Measurements from ENCODE around the gene SKAP2. TPM values are rescaled to one million over a fixed set of nuclear protein-coding genes. Genes with fewer than 3 reads are reported as not detected.
A peak's percentile ranks its signal among the peaks of the same experiment; 100 is the strongest.

The SKAP2 gene
- total and polyA plus RNA-seq, 2 experiments from 2014 or later: 2.5 to 4.4 TPM

DNA sequence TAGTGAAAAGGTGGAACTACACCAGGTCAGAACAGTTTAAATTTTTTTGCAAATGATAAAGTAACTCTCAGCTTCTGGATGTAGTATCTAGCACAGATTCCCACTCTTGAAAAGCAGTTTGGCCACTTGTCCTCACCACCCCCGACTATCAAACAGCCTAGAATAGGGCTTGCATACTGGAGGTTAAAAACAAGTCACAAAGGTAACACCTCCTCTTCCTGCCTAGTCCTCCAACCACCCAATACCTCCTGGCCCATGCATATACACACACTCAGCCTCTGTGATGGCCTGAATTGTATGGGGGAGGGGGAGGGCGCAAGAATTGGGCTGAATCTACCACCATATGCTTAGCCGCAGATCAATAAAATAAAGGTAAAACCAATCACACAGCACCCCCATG, 5.7 kb downstream of the SKAP2 start:
- no peak for TF ChIP-seq ZNF331 (CRISPR knock-in tag; IDR thresholded peaks at IDR 0.05; ENCODE audit: low read depth)
- H3K27me3 Mint-ChIP-seq (ENCODE audit: insufficient read depth, low read depth, poor library complexity): peaks cover 42% of the 10 kb centered on the region
- Histone ChIP-seq H3K27ac (ENCODE audit: low read depth) (no peak overlapping the region), H3K4me3 (no peak overlapping the region), H3K4me1 (ENCODE audit: insufficient read depth) (peaks cover 36% of the 10 kb centered on the region), H4K20me1 (replicated peaks; ENCODE audit: insufficient read depth) (peaks cover 21% of the 10 kb centered on the region), H2AFZ (no peak overlapping the region), H3K36me3 (ENCODE audit: insufficient read depth) (no peaks in the 10 kb centered on the region), H3K27me3 (ENCODE audit: insufficient read depth) (peaks cover 97% of the 10 kb centered on the region), H3K4me2 (peak overlapping the region; percentile 76; the same call in 1 of the 2 replicates), H3F3A (replicated peaks; ENCODE audit: low read depth) (no peaks in the 10 kb centered on the region), H3K9me2 (ENCODE audit: insufficient read depth) (no peaks in the 10 kb centered on the region), H3K79me2 (replicated peaks; ENCODE audit: insufficient read depth) (no peaks in the 10 kb centered on the region)
- peak; percentile 52 for ATAC-seq
- peak overlapping the region; percentile 72; the same call in 1 of the 3 replicates for H3K4me3 Mint-ChIP-seq
- peaks cover 30% of the 10 kb centered on the region for H3K4me1 Mint-ChIP-seq
- no peaks in the 10 kb centered on the region for H3K9me3 Mint-ChIP-seq
- no peaks in the 10 kb centered on the region for H3K36me3 Mint-ChIP-seq (ENCODE audit: low read depth)
- H3K27ac Mint-ChIP-seq: no peak overlapping the region
- peak; percentile 46 for DNase-seq (ENCODE audit: low spot score)

DNA sequence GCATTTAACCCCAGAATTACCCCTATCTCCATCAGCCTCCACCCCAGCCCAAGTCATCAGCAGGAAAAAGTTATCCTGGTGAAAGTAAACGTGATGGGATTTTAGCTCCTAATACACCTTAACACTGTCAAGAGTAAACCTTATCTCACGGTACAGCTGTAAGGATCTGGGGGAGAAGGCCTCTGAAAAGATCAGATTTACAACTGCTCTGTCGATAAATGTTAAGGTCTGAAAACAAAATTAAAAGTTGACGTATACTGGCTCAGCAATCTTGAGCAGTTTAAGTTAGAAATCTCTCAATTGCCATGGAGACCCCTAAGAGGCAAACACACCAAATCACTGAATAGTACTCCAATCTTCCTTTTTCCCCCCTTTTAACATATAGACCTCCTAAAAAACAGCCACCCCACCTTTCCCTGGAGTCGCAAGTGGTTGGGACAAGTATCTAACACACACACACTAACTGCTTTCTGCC, 6.1 kb downstream of the SKAP2 start:
- Mint-ChIP-seq H3K9me3 (no peaks in the 10 kb centered on the region), H3K4me1 (peaks cover 26% of the 10 kb centered on the region), H3K4me3 (peak overlapping the region; percentile 72), H3K27ac (no peak overlapping the region), H3K36me3 (ENCODE audit: low read depth) (no peaks in the 10 kb centered on the region), H3K27me3 (ENCODE audit: insufficient read depth, low read depth, poor library complexity) (peaks cover 42% of the 10 kb centered on the region)
- H3K27me3 ChIP-seq (ENCODE audit: insufficient read depth): peaks cover 93% of the 10 kb centered on the region
- peak; percentile 4 for DNase-seq (ENCODE audit: low spot score)
- H3K4me3 ChIP-seq: peak overlapping the region; percentile 49; the same call in 1 of the 2 replicates
- no peaks in the 10 kb centered on the region for H3K9me2 ChIP-seq (ENCODE audit: insufficient read depth)
- no peak for ATAC-seq
- no peaks in the 10 kb centered on the region for H3F3A ChIP-seq (replicated peaks; ENCODE audit: low read depth)
- no peaks in the 10 kb centered on the region for H3K36me3 ChIP-seq (ENCODE audit: insufficient read depth)
- H2AFZ ChIP-seq: no peak overlapping the region
- peaks cover 21% of the 10 kb centered on the region for H4K20me1 ChIP-seq (replicated peaks; ENCODE audit: insufficient read depth)
- H3K4me1 ChIP-seq (ENCODE audit: insufficient read depth): peaks cover 31% of the 10 kb centered on the region
- no peak overlapping the region for H3K27ac ChIP-seq (ENCODE audit: low read depth)
- H3K79me2 ChIP-seq (replicated peaks; ENCODE audit: insufficient read depth): no peaks in the 10 kb centered on the region
- H3K4me2 ChIP-seq: peak overlapping the region; percentile 76
- TF ChIP-seq EZH2 (IDR thresholded peaks at IDR 0.05; ENCODE audit: low read depth, unreplicated experiment) (no peak), POLR2AphosphoS5 (IDR thresholded peaks at IDR 0.05; ENCODE audit: low read depth) (no peak), JUNB (IDR thresholded peaks at IDR 0.05; ENCODE audit: unreplicated experiment) (no peak), CREB1 (CRISPR knock-in tag; IDR thresholded peaks at IDR 0.05; ENCODE audit: low read depth) (no peak), ETS1 (IDR thresholded peaks at IDR 0.05) (no peak)
- TF ChIP-seq, protein P1, sequence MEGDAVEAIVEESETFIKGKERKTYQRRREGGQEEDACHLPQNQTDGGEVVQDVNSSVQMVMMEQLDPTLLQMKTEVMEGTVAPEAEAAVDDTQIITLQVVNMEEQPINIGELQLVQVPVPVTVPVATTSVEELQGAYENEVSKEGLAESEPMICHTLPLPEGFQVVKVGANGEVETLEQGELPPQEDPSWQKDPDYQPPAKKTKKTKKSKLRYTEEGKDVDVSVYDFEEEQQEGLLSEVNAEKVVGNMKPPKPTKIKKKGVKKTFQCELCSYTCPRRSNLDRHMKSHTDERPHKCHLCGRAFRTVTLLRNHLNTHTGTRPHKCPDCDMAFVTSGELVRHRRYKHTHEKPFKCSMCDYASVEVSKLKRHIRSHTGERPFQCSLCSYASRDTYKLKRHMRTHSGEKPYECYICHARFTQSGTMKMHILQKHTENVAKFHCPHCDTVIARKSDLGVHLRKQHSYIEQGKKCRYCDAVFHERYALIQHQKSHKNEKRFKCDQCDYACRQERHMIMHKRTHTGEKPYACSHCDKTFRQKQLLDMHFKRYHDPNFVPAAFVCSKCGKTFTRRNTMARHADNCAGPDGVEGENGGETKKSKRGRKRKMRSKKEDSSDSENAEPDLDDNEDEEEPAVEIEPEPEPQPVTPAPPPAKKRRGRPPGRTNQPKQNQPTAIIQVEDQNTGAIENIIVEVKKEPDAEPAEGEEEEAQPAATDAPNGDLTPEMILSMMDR (conservative IDR thresholded peaks at IDR 0.05; ENCODE audit: low read depth in 2 of 2): no peak
- TF ChIP-seq, protein P2, sequence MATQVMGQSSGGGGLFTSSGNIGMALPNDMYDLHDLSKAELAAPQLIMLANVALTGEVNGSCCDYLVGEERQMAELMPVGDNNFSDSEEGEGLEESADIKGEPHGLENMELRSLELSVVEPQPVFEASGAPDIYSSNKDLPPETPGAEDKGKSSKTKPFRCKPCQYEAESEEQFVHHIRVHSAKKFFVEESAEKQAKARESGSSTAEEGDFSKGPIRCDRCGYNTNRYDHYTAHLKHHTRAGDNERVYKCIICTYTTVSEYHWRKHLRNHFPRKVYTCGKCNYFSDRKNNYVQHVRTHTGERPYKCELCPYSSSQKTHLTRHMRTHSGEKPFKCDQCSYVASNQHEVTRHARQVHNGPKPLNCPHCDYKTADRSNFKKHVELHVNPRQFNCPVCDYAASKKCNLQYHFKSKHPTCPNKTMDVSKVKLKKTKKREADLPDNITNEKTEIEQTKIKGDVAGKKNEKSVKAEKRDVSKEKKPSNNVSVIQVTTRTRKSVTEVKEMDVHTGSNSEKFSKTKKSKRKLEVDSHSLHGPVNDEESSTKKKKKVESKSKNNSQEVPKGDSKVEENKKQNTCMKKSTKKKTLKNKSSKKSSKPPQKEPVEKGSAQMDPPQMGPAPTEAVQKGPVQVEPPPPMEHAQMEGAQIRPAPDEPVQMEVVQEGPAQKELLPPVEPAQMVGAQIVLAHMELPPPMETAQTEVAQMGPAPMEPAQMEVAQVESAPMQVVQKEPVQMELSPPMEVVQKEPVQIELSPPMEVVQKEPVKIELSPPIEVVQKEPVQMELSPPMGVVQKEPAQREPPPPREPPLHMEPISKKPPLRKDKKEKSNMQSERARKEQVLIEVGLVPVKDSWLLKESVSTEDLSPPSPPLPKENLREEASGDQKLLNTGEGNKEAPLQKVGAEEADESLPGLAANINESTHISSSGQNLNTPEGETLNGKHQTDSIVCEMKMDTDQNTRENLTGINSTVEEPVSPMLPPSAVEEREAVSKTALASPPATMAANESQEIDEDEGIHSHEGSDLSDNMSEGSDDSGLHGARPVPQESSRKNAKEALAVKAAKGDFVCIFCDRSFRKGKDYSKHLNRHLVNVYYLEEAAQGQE (IDR thresholded peaks at IDR 0.05; ENCODE audit: unreplicated experiment): no peak
- TF ChIP-seq, protein P3, sequence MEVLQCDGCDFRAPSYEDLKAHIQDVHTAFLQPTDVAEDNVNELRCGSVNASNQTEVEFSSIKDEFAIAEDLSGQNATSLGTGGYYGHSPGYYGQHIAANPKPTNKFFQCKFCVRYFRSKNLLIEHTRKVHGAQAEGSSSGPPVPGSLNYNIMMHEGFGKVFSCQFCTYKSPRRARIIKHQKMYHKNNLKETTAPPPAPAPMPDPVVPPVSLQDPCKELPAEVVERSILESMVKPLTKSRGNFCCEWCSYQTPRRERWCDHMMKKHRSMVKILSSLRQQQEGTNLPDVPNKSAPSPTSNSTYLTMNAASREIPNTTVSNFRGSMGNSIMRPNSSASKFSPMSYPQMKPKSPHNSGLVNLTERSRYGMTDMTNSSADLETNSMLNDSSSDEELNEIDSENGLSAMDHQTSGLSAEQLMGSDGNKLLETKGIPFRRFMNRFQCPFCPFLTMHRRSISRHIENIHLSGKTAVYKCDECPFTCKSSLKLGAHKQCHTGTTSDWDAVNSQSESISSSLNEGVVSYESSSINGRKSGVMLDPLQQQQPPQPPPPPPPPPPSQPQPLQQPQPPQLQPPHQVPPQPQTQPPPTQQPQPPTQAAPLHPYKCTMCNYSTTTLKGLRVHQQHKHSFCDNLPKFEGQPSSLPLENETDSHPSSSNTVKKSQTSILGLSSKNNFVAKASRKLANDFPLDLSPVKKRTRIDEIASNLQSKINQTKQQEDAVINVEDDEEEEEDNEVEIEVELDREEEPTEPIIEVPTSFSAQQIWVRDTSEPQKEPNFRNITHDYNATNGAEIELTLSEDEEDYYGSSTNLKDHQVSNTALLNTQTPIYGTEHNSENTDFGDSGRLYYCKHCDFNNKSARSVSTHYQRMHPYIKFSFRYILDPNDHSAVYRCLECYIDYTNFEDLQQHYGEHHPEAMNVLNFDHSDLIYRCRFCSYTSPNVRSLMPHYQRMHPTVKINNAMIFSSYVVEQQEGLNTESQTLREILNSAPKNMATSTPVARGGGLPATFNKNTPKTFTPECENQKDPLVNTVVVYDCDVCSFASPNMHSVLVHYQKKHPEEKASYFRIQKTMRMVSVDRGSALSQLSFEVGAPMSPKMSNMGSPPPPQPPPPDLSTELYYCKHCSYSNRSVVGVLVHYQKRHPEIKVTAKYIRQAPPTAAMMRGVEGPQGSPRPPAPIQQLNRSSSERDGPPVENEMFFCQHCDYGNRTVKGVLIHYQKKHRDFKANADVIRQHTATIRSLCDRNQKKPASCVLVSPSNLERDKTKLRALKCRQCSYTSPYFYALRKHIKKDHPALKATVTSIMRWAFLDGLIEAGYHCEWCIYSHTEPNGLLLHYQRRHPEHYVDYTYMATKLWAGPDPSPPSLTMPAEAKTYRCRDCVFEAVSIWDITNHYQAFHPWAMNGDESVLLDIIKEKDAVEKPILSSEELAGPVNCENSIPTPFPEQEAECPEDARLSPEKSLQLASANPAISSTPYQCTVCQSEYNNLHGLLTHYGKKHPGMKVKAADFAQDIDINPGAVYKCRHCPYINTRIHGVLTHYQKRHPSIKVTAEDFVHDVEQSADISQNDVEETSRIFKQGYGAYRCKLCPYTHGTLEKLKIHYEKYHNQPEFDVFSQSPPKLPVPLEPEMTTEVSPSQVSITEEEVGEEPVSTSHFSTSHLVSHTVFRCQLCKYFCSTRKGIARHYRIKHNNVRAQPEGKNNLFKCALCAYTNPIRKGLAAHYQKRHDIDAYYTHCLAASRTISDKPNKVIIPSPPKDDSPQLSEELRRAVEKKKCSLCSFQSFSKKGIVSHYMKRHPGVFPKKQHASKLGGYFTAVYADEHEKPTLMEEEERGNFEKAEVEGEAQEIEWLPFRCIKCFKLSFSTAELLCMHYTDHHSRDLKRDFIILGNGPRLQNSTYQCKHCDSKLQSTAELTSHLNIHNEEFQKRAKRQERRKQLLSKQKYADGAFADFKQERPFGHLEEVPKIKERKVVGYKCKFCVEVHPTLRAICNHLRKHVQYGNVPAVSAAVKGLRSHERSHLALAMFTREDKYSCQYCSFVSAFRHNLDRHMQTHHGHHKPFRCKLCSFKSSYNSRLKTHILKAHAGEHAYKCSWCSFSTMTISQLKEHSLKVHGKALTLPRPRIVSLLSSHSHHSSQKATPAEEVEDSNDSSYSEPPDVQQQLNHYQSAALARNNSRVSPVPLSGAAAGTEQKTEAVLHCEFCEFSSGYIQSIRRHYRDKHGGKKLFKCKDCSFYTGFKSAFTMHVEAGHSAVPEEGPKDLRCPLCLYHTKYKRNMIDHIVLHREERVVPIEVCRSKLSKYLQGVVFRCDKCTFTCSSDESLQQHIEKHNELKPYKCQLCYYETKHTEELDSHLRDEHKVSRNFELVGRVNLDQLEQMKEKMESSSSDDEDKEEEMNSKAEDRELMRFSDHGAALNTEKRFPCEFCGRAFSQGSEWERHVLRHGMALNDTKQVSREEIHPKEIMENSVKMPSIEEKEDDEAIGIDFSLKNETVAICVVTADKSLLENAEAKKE (CRISPR knock-in tag; IDR thresholded peaks at IDR 0.05): no peak

All from GM23338 (cell line).